Measurements from ENCODE around the gene DVL3. TPM values are rescaled to one million over a fixed set of nuclear protein-coding genes. Genes with fewer than 3 reads are reported as not detected.

DVL3 gene
- total and polyA plus RNA-seq, 2 experiments from 2014 or later: 25.6 to 55.5 TPM

GRCh38 chr3:184181596-184181995 is 26.4 kb downstream of the DVL3 start (continued):
- TF ChIP-seq ETS1 (IDR thresholded peaks at IDR 0.05) (no peak), POLR2AphosphoS5 (IDR thresholded peaks at IDR 0.05; ENCODE audit: low read depth) (no peak), EZH2 (IDR thresholded peaks at IDR 0.05; ENCODE audit: low read depth, unreplicated experiment) (no peak), ZNF331 (CRISPR knock-in tag; IDR thresholded peaks at IDR 0.05; ENCODE audit: low read depth) (no peak), NANOG (IDR thresholded peaks at IDR 0.05; ENCODE audit: borderline replicate concordance) (no peak), EZH2phosphoT487 (IDR thresholded peaks at IDR 0.05; ENCODE audit: unreplicated experiment) (no peak), REST (IDR thresholded peaks at IDR 0.05; ENCODE audit: unreplicated experiment) (no peak)

- peaks cover 31% of the 10 kb centered on the region for H3K79me2 ChIP-seq (replicated peaks; ENCODE audit: insufficient read depth)
- H3K4me3 ChIP-seq: no peak overlapping the region
- peak overlapping the region; percentile 82; the same call in 1 of the 2 replicates for H3K27ac Mint-ChIP-seq
- no peaks in the 10 kb centered on the region; the same call in 2 of the 3 replicates for H3K9me3 Mint-ChIP-seq
- H3F3A ChIP-seq (replicated peaks; ENCODE audit: low read depth): peaks cover 7% of the 10 kb centered on the region; the same call in 1 of the 2 replicates
- no peak overlapping the region; the same call in 2 of the 3 replicates for H3K4me3 Mint-ChIP-seq
- H3K27me3 Mint-ChIP-seq (ENCODE audit: insufficient read depth, low read depth, poor library complexity): peaks cover 24% of the 10 kb centered on the region
- H3K36me3 Mint-ChIP-seq (ENCODE audit: low read depth): peaks cover 80% of the 10 kb centered on the region
- peaks cover 14% of the 10 kb centered on the region for H3K4me1 ChIP-seq (ENCODE audit: insufficient read depth)
- no peak overlapping the region for H3K4me2 ChIP-seq
- peaks cover 20% of the 10 kb centered on the region for H3K4me1 Mint-ChIP-seq
- H3K27ac ChIP-seq (ENCODE audit: low read depth): peak overlapping the region; percentile 67; the same call in 1 of the 2 replicates
- no peaks in the 10 kb centered on the region for H3K9me2 ChIP-seq (ENCODE audit: insufficient read depth)
- H3K36me3 ChIP-seq (ENCODE audit: insufficient read depth): peaks cover 28% of the 10 kb centered on the region
- H4K20me1 ChIP-seq (replicated peaks; ENCODE audit: insufficient read depth): peaks cover 10% of the 10 kb centered on the region; the same call in 1 of the 2 replicates
- H2AFZ ChIP-seq: no peak overlapping the region
- DNase-seq (ENCODE audit: low spot score): no peak
- ATAC-seq: no peak
- no peaks in the 10 kb centered on the region for H3K27me3 ChIP-seq (ENCODE audit: insufficient read depth)
- TF ChIP-seq EZH2 (IDR thresholded peaks at IDR 0.05; ENCODE audit: low read depth, unreplicated experiment) (no peak), CREB1 (CRISPR knock-in tag; IDR thresholded peaks at IDR 0.05; ENCODE audit: low read depth) (no peak), POLR2AphosphoS5 (IDR thresholded peaks at IDR 0.05; ENCODE audit: low read depth) (no peak), ZNF114 (CRISPR knock-in tag; IDR thresholded peaks at IDR 0.05) (no peak), ETS1 (IDR thresholded peaks at IDR 0.05) (no peak), JUNB (IDR thresholded peaks at IDR 0.05; ENCODE audit: unreplicated experiment) (no peak), ZNF331 (CRISPR knock-in tag; IDR thresholded peaks at IDR 0.05; ENCODE audit: low read depth) (no peak), NANOG (IDR thresholded peaks at IDR 0.05; ENCODE audit: borderline replicate concordance) (no peak)
- TF ChIP-seq, protein P1, sequence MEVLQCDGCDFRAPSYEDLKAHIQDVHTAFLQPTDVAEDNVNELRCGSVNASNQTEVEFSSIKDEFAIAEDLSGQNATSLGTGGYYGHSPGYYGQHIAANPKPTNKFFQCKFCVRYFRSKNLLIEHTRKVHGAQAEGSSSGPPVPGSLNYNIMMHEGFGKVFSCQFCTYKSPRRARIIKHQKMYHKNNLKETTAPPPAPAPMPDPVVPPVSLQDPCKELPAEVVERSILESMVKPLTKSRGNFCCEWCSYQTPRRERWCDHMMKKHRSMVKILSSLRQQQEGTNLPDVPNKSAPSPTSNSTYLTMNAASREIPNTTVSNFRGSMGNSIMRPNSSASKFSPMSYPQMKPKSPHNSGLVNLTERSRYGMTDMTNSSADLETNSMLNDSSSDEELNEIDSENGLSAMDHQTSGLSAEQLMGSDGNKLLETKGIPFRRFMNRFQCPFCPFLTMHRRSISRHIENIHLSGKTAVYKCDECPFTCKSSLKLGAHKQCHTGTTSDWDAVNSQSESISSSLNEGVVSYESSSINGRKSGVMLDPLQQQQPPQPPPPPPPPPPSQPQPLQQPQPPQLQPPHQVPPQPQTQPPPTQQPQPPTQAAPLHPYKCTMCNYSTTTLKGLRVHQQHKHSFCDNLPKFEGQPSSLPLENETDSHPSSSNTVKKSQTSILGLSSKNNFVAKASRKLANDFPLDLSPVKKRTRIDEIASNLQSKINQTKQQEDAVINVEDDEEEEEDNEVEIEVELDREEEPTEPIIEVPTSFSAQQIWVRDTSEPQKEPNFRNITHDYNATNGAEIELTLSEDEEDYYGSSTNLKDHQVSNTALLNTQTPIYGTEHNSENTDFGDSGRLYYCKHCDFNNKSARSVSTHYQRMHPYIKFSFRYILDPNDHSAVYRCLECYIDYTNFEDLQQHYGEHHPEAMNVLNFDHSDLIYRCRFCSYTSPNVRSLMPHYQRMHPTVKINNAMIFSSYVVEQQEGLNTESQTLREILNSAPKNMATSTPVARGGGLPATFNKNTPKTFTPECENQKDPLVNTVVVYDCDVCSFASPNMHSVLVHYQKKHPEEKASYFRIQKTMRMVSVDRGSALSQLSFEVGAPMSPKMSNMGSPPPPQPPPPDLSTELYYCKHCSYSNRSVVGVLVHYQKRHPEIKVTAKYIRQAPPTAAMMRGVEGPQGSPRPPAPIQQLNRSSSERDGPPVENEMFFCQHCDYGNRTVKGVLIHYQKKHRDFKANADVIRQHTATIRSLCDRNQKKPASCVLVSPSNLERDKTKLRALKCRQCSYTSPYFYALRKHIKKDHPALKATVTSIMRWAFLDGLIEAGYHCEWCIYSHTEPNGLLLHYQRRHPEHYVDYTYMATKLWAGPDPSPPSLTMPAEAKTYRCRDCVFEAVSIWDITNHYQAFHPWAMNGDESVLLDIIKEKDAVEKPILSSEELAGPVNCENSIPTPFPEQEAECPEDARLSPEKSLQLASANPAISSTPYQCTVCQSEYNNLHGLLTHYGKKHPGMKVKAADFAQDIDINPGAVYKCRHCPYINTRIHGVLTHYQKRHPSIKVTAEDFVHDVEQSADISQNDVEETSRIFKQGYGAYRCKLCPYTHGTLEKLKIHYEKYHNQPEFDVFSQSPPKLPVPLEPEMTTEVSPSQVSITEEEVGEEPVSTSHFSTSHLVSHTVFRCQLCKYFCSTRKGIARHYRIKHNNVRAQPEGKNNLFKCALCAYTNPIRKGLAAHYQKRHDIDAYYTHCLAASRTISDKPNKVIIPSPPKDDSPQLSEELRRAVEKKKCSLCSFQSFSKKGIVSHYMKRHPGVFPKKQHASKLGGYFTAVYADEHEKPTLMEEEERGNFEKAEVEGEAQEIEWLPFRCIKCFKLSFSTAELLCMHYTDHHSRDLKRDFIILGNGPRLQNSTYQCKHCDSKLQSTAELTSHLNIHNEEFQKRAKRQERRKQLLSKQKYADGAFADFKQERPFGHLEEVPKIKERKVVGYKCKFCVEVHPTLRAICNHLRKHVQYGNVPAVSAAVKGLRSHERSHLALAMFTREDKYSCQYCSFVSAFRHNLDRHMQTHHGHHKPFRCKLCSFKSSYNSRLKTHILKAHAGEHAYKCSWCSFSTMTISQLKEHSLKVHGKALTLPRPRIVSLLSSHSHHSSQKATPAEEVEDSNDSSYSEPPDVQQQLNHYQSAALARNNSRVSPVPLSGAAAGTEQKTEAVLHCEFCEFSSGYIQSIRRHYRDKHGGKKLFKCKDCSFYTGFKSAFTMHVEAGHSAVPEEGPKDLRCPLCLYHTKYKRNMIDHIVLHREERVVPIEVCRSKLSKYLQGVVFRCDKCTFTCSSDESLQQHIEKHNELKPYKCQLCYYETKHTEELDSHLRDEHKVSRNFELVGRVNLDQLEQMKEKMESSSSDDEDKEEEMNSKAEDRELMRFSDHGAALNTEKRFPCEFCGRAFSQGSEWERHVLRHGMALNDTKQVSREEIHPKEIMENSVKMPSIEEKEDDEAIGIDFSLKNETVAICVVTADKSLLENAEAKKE (CRISPR knock-in tag; IDR thresholded peaks at IDR 0.05): no peak
Observed at GRCh38 chr3:184183679-184184078, 28.5 kb downstream of the DVL3 start.
